Activated CD4-positive, CD25-positive, alpha-beta regulatory T cell treated with anti-CD3 and anti-CD28 coated beads, Interleukin-2, amount 50 U/mL, for 24 hours (primary cell): ENCODE measurements around the gene FCGR3A.

Source experiments
- ATAC-seq, 2 donors: fragments of 150-1000 bp; cut with Tn5 transposase; one replicate each; pipeline ENCODE4 v1.10.0; 2021; ENCODE audit warnings: mild to moderate bottlenecking in 1 of 2, moderate library complexity in 1 of 2

Gene FCGR3A

DNA sequence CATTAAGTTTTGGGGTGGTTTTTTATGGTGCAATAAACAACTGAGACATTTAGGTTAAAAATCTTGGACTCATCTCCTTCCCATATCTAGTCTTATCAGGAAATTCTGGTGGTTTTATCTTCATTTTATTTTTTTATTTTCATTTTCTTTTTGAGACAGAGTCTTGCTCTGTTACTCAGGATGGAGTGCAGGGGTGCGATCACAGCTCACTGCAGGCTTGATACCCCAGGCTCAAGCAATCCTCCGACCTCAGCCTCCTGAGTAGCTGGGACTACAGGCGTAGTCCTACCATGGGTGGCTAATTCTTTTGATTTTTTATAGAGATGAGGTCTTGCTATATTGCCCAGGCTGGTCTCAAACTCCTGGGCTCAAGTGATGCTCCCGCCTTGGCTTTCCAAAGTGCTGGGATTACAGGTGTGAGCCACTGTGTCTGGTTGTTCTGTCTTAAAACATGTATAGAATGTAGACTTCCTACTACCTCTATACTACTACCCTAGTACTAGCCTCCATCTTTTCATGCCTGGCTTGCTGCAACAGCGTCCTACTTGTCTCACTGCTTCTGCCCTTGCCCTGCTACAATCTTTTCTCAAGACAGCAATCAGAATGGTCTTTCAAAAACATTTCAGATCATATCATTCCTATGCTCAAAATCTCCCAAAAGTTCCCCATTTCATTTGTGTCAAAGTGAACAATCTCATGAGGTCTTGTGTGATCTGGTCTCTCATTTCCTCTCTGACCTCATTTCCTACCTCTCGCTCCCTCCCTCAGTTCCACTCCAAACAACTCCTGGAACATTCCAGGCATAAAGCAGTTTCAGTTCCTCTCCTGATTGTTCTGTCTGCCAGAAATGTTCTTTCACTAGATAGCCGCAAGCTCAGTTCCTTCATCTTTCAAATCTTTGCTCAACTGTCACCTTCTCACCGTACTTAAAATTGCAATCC lies 50.2 kb downstream of the FCGR3A start:
- no peak for ATAC-seq

DNA sequence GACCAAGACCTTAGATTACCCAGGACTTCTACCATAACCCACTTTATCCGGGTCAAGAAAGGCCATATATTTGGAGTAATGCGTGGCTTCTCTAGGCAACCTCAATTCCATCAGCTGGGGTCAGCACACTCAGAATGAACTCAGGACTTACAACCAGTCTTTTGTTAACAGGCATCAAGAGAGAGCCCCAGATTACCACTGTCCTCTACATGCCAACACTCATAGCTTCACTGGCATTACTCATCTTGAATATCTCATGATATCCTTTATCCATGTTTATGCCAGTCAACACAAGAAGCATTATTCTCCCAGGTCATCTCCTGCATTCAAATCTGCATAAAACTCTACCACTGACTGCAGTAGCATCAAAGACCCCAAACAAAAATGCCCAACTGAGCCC lies 51.0 kb downstream of the FCGR3A start:
- no peak for ATAC-seq

DNA sequence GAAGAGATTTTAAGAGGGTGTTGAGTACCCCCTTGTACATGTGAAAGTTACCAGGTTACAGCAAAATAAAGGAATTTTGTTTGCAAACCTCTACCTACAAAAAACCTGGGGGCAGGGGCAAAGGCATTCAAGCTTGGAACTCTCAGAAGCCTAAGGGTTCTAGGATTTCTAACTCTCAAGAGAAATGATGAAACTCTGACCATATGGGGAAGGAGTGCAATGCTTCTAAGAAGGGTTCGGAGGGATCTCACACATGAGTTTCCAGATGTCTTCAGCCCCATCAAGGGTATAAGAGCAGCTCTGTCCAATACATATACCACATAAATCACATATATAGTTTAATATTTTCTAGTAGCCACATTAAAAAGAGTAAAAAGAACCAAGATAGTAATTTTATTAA lies 51.7 kb downstream of the FCGR3A start:
- ATAC-seq, result no peak

DNA sequence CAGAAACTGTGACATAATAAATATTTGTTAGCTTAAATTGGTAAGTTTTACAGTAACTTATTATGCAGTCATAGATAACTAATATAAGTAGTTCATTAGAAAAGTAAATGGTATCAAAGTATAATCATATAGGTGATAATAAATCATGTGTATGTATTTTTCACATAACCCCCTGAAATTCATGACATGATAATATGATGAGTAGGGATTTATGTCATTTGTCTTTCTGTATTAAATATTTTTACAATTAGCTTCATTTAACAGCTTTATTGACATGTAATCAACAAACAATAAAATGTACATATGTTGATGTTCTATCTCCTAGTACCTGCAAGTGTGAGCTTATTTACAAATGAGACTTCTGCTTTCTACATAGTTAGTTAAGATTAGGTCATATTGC lies 54.1 kb downstream of the FCGR3A start:
- no peak for ATAC-seq

DNA sequence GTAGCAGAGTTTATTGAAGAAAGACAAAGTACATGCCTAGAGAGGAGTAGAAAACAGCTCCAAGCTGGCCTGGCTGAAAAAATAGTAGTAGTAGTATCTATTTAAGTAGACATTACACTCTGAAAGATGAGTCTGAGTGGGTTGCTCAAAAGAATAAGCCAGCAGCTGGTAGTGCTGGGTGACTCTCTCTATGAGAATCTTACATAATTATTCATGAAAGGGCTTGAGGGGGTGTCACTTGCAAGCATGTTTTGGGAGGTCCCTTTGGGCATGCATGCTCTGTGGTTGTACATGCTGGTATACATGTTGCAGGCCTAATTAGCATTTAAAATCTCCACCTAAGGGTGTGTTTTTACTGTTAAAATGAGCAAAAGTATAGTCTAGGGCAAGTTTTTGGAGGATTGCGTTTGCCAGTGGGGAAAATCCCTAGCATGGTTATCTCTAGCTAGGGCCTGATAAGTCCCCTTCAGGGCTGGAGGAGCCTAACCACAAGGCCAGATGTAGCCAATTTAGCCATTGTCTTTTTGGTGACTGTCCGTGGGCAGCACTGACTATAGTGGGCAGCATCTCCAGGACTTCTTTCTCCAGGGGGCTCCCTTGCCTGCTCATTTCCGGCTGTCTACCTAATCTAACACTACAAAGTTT lies 55.4 kb downstream of the FCGR3A start:
- no peak for ATAC-seq

DNA sequence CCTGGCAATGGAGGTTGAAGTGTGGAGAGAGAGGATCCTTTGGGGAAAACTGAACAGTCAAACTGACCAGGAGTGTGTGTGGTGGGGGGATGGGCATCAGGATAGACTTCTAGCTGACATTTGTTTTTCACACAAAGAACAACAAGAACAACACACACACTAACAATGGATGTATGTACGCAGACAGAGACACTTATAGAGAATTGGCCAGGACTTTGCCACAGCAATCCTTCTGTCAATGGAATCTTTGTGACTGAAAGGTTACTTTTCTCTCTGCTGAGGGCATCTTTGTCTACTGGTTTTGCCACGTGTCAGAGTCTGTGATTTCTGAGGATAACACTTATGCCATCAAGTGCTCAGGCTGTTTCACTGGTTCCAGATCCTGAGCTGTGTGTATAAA lies 56.8 kb downstream of the FCGR3A start:
- no peak for ATAC-seq
